Measurements from ENCODE around the gene WWOX.

DNA sequence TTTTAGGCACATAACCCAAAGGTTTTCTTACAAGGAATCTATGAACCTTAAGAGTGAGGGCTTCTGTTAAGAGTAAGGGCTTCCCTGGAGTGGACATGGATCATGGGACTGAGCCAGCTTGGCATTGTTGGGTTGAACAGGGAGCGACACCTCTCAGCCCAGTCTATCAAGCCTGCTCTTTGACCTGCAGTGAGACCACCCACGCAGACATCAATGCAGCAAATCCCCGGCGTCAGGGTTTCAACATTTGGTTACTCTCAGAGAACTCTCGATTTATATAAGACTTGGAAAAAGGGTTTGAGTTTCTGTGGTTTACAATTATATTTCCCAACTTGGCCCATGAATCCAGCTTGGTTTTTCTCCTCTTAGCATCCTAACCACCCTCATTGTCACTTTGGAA is 299.9 kb downstream of the WWOX start:
- TF ChIP-seq, protein P1, sequence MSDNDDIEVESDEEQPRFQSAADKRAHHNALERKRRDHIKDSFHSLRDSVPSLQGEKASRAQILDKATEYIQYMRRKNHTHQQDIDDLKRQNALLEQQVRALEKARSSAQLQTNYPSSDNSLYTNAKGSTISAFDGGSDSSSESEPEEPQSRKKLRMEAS (IDR thresholded peaks at IDR 0.05) = no peak
- TF ChIP-seq EZH2 (IDR thresholded peaks at IDR 0.05; ENCODE audit: low read depth, low read length, severe bottlenecking) (no peak), POLR2A (IDR thresholded peaks at IDR 0.05; ENCODE audit: control extremely low read depth in 1 of 2, low read depth in 2 of 2, low read length in 2 of 2) (no peak), KDM1A (IDR thresholded peaks at IDR 0.05; ENCODE audit: borderline replicate concordance, low read length) (no peak), EP300 (IDR thresholded peaks at IDR 0.05; ENCODE audit: borderline replicate concordance in 1 of 2, low read depth in 2 of 2, low read length in 2 of 2) (no peak), SRF (IDR thresholded peaks at IDR 0.05; ENCODE audit: low read depth, low read length) (no peak), NRF1 (IDR thresholded peaks at IDR 0.05; ENCODE audit: low read depth, low read length) (no peak), RAD21 (IDR thresholded peaks at IDR 0.05 in 1 of 2, conservative IDR thresholded peaks at IDR 0.05 in 1 of 2; ENCODE audit: low read depth in 2 of 2, low read length in 2 of 2) (no peak)
- TF ChIP-seq, protein P2, sequence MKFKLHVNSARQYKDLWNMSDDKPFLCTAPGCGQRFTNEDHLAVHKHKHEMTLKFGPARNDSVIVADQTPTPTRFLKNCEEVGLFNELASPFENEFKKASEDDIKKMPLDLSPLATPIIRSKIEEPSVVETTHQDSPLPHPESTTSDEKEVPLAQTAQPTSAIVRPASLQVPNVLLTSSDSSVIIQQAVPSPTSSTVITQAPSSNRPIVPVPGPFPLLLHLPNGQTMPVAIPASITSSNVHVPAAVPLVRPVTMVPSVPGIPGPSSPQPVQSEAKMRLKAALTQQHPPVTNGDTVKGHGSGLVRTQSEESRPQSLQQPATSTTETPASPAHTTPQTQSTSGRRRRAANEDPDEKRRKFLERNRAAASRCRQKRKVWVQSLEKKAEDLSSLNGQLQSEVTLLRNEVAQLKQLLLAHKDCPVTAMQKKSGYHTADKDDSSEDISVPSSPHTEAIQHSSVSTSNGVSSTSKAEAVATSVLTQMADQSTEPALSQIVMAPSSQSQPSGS (IDR thresholded peaks at IDR 0.05; ENCODE audit: low read length) = no peak
- TF ChIP-seq, protein P3, sequence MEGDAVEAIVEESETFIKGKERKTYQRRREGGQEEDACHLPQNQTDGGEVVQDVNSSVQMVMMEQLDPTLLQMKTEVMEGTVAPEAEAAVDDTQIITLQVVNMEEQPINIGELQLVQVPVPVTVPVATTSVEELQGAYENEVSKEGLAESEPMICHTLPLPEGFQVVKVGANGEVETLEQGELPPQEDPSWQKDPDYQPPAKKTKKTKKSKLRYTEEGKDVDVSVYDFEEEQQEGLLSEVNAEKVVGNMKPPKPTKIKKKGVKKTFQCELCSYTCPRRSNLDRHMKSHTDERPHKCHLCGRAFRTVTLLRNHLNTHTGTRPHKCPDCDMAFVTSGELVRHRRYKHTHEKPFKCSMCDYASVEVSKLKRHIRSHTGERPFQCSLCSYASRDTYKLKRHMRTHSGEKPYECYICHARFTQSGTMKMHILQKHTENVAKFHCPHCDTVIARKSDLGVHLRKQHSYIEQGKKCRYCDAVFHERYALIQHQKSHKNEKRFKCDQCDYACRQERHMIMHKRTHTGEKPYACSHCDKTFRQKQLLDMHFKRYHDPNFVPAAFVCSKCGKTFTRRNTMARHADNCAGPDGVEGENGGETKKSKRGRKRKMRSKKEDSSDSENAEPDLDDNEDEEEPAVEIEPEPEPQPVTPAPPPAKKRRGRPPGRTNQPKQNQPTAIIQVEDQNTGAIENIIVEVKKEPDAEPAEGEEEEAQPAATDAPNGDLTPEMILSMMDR (IDR thresholded peaks at IDR 0.05; ENCODE audit: control extremely low read depth in 1 of 3, insufficient read depth in 1 of 3, low read depth in 1 of 3, low read length in 3 of 3) = no peak

All from H1 (cell line).